D721Med (cell line): ENCODE results near the gene KLF3.

Source experiments
- DNase-seq: peaks from one replicate; pipeline ENCODE4 v3.0.0; 2011; ENCODE audit warnings: low spot score; ENCODE audit not compliant: insufficient read length
- FAIRE-seq: peaks from 2 replicates; lab custom pipeline; 2011; peaks lifted over from hg19 to GRCh38; lab: Jason Lieb, UNC
- TF ChIP-seq, protein P1 (sequence below): IDR thresholded peaks from 2 replicates; pipeline ENCODE4 v1.5.1; 2012; ENCODE audit warnings: mild to moderate bottlenecking, control low read depth; ENCODE audit not compliant: insufficient read depth; ENCODE audit errors: missing control alignments

The KLF3 gene

DNA sequence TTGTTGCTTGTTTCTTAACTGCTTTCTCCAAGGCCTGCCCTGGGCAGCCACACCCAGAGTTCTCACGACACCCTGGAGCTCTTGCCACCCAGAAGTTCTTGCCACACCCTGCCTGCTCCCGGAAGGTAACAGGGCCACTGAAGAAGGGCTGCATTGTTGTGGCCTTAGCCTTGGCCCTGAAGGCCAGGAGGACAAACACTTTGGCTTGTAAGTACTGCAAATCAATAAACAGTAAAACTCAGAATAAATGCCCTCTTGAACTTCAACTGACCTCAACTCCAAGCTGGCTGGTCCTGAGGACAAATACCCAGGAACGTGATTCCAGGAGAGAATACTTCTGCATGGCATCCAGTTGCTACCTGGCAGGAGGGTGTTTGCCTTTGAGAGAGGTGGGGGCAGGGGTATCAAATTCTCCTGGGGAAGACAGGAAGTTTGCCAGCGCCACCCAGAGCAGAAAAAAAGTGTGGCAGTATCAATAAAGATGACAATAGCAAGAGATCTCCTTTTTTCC is 64.7 kb downstream of the KLF3 start:
- TF ChIP-seq, protein P1, sequence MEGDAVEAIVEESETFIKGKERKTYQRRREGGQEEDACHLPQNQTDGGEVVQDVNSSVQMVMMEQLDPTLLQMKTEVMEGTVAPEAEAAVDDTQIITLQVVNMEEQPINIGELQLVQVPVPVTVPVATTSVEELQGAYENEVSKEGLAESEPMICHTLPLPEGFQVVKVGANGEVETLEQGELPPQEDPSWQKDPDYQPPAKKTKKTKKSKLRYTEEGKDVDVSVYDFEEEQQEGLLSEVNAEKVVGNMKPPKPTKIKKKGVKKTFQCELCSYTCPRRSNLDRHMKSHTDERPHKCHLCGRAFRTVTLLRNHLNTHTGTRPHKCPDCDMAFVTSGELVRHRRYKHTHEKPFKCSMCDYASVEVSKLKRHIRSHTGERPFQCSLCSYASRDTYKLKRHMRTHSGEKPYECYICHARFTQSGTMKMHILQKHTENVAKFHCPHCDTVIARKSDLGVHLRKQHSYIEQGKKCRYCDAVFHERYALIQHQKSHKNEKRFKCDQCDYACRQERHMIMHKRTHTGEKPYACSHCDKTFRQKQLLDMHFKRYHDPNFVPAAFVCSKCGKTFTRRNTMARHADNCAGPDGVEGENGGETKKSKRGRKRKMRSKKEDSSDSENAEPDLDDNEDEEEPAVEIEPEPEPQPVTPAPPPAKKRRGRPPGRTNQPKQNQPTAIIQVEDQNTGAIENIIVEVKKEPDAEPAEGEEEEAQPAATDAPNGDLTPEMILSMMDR = no peak
- DNase-seq (no peak), FAIRE-seq (no peak)

GRCh38 chr4:38730493-38730829 is 66.5 kb downstream of the KLF3 start:
- no peak for FAIRE-seq
- TF ChIP-seq, protein P1 = no peak
- no peak for DNase-seq

DNA sequence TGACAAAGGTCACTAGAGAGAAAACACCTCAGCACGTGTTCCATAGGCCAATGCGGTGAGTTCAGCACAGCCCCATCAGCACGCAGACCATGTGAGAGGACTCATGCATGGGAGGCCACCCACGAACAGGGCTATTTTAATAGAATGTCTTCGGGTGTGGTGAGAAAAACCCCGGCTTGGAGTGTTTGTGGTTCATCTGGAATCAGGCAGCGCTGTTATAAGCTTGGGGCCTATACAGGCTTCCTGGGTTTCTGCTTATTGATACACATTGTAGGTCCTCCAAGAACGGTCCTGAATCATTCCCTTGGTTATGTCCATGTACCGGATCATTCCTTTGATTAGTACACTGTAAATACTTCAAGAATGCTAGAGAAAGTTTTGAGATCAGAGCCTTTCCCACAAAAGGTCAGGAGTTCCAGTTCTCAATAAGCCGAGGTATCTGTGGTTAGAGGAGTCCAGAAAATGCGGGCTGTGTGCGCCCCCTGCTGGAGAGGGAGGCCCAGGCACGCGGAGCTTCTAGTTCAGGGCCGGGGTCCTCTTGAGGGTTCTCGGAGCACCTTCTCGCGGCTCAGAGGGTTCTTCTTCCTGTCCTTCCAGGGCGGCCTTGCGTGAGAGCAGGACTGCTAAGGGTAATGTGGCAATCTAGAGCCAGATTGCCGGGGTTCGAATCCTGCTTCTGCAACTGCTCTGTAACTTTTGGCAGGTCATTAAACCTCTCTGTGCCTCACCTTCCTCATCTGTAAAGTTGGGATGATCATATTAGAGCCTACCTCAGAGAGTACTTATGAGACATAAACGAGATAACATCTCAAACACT is 67.0 kb downstream of the KLF3 start:
- TF ChIP-seq, protein P1 = peak; percentile 83
- FAIRE-seq = no peak

DNA sequence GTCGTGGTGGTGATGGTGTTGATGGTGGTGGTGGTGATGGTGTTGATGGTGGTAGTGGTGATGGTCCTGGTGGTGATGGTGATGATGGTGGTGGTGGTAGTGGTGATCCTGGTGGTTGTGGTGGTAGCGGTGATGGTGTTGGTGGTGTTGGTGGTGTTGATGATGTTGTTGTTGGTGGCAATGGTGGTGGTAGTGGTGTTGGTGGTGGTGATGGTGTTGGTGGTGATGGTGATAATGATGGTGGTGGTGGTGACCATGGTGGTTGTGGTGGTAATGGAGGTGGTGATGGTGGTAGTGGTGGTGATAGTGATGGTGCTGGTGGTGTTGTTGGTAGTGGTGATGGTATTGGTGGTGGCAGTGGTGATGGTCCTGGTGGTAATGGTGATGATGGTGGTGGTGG is 69.7 kb downstream of the KLF3 start:
- DNase-seq (no peak), FAIRE-seq (no peak)
- TF ChIP-seq, protein P1 = no peak

More for the DNA sequence above, 67.0 kb downstream of the KLF3 start:
- no peak for DNase-seq

GRCh38 chr4:38734446-38734845 is 70.4 kb downstream of the KLF3 start:
- no peak for FAIRE-seq
- TF ChIP-seq, protein P1 = no peak
- DNase-seq = no peak

DNA sequence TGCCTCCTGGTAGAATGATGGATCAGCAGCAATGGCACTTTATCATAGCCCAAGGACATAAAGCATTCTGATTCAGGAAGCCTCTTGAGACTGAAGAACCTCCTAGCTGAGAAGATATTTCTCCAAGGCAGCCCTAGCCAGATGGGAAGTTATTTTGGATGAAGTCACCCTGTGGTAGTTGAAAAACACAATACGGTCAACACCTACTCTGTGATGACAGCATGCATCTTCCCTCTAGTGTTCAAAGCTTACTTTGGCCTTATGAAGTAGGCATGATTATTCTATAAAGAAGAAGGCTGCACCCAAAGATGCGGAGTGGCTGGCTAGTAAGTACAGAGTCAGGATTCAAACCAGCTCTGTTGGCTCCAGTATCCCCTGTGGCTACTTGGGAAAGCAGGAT is 70.9 kb downstream of the KLF3 start:
- FAIRE-seq (no peak), DNase-seq (no peak)
- TF ChIP-seq, protein P1 = no peak

DNA sequence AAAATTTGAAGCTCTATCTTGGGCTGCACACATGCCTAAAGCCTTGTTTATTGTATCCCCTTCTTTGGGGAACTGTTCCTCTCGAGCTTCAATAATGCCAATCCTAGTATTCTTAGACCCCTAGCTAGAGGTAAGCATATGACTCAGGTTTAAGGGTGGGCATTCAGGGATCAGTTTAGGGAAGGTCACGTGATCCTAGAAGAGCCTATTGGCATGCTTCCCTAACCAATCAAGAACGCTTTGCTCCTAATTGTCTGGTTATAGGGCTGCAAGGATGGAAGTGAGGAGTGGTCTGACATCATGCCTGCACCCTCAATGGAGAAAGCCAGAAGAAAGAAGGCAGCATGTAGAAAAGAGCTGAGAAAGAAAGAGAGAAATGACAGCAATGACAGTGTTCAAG is 71.9 kb downstream of the KLF3 start:
- DNase-seq (no peak), FAIRE-seq (no peak)
- TF ChIP-seq, protein P1 = no peak
